OCI-LY7 (cell line): ENCODE data around the gene MTURN. TPM values are rescaled to one million over a fixed set of nuclear protein-coding genes. Genes with fewer than 3 reads are reported as not detected.

ENCODE experiments used
- BruUV-seq: library from RNA; stranded (reverse); fragments of 400-500 nt; replicated peaks from 2 replicates; lab custom pipeline; 2021; lab: Mats Ljungman, UMichigan
- CTCF ChIA-PET: fragments of 300-600 bp; sonication (Branson Sonifier 250); formaldehyde crosslinking; loops from one replicate; lab custom pipeline; 2022; ENCODE audit warnings: antibody characterized with exemption; ENCODE audit not compliant: unreplicated experiment; lab: Charles Lee
- POLR2A ChIA-PET: fragments of 300-600 bp; sonication (Branson Sonifier 250); formaldehyde crosslinking; loops from one replicate; lab custom pipeline; 2022; ENCODE audit warnings: antibody characterized with exemption; lab: Charles Lee
- DNase-seq: peaks from one replicate; pipeline ENCODE4 v3.0.0-alpha.2; 2015; ENCODE audit warnings: low spot score
- H2AFZ ChIP-seq: fragments of 200-600 bp; sonication (generic), shearing (Covaris generic); 2 replicates; pipeline ENCODE4 v1.6.1; 2014; ENCODE audit warnings: mild to moderate bottlenecking, antibody characterized with exemption, low read length, moderate library complexity
- H3K27ac ChIP-seq: fragments of 200-600 bp; sonication (generic); 2 replicates; pipeline ENCODE4 v1.5.1; 2014; ENCODE audit warnings: mixed run types, low read depth, mild to moderate bottlenecking, moderate library complexity, low read length, inconsistent platforms; ENCODE audit not compliant: poor library complexity, severe bottlenecking
- H3K36me3 ChIP-seq: fragments of 200-600 bp; sonication (generic); 2 replicates; pipeline ENCODE4 v1.6.1; 2014; ENCODE audit warnings: mild to moderate bottlenecking, antibody characterized with exemption, low read length, moderate library complexity, mixed read lengths; ENCODE audit not compliant: insufficient read depth
- H3K4me1 ChIP-seq: fragments of 200-600 bp; sonication (generic); 2 replicates; pipeline ENCODE4 v1.5.1; 2014; ENCODE audit warnings: mild to moderate bottlenecking, low read length; ENCODE audit not compliant: insufficient read depth, poor library complexity, severe bottlenecking
- H3K4me2 ChIP-seq: fragments of 200-600 bp; sonication (generic); 2 replicates; pipeline ENCODE4 v1.6.1; 2014; ENCODE audit warnings: mild to moderate bottlenecking, low read length
- H3K4me3 ChIP-seq: fragments of 200-600 bp; sonication (generic); 2 replicates; pipeline ENCODE4 v1.5.1; 2014; ENCODE audit warnings: mild to moderate bottlenecking, low read depth, low read length; ENCODE audit not compliant: poor library complexity, severe bottlenecking
- H3K79me2 ChIP-seq: fragments of 200-600 bp; sonication (generic); 2 replicates; pipeline ENCODE4 v1.6.1; 2016; ENCODE audit warnings: low read depth, mild to moderate bottlenecking, low read length, moderate library complexity, mixed read lengths; ENCODE audit not compliant: insufficient read depth
- H3K9me2 ChIP-seq: fragments of 200-600 bp; sonication (generic); 2 replicates; pipeline ENCODE4 v1.6.1; 2016; ENCODE audit warnings: mild to moderate bottlenecking, low read length, mixed read lengths; ENCODE audit not compliant: insufficient read depth
- H3K9me3 ChIP-seq: fragments of 200-600 bp; sonication (generic); 2 replicates; pipeline ENCODE4 v1.6.1; 2014; ENCODE audit warnings: mild to moderate bottlenecking, mixed run types, low read length, mixed read lengths
- H4K20me1 ChIP-seq: fragments of 200-600 bp; sonication (generic); 2 replicates; pipeline ENCODE4 v1.6.1; 2014; ENCODE audit warnings: mild to moderate bottlenecking, antibody characterized with exemption, low read length, moderate library complexity, mixed read lengths; ENCODE audit not compliant: insufficient read depth
- CTCF ChIP-seq: fragments of 200-600 bp; sonication (generic); conservative IDR thresholded peaks from 2 replicates; pipeline ENCODE4 v1.5.1; 2014; ENCODE audit warnings: mild to moderate bottlenecking, antibody characterized with exemption, low read length, moderate library complexity, mixed read lengths
- EZH2phosphoT487 ChIP-seq: fragments of 200-600 bp; sonication (generic); IDR thresholded peaks from 2 replicates; pipeline ENCODE4 v1.6.1; 2018; ENCODE audit warnings: low read depth, borderline replicate concordance, mild to moderate bottlenecking, mixed run types, antibody characterized with exemption, low read length, moderate library complexity, mixed read lengths
- intact Hi-C: fragments of 100-400 bp; cut with micrococcal nuclease; formaldehyde crosslinking; loops from one replicate; pipeline ENCODE4 v1.10.0; 2022; ENCODE audit not compliant: unreplicated experiment
- total RNA-seq, 2 experiments: library from RNA; depleted of rRNA in 1 of 2; stranded (reverse); fragments of >200 nt in 1 of 2; shearing (Covaris generic) in 1 of 2; gene quantifications; 2 replicates each; pipeline ENCODE4 v1.2.3, GENCODE V29; 2014 to 2022

MTURN gene
- total RNA-seq, 2 experiments from 2014 or later, result 2.9 to 4.1 TPM

- intact Hi-C loops, result loop anchor here (5.0 kb wide), 1 partner anchor 89 kb away; the partner anchor contains the start of genes FKBP14 and PLEKHA8
- H3K79me2 ChIP-seq, result no peaks in the 10 kb centered on the region
- BruUV-seq, result no TSS peak
- H3K27ac ChIP-seq, result peak overlapping the region; percentile 86
- TF ChIP-seq CTCF (no peak), EZH2phosphoT487 (no peak)
- peaks cover 45% of the 10 kb centered on the region for H3K4me1 ChIP-seq
- ChIA-PET POLR2A (interaction anchor here (1.4 kb wide), 1 partner anchor 10 kb away, joined by 4 read pairs; no protein-coding TSS in a partner anchor), CTCF (no interaction called here)
- no peak overlapping the region for H3K4me3 ChIP-seq
- no peaks in the 10 kb centered on the region for H4K20me1 ChIP-seq
- H3K9me3 ChIP-seq, result peaks cover 32% of the 10 kb centered on the region; the same call in 1 of the 2 replicates
- H3K9me2 ChIP-seq, result no peaks in the 10 kb centered on the region
- peaks cover 10% of the 10 kb centered on the region; the same call in 1 of the 2 replicates for H3K36me3 ChIP-seq
- no peak overlapping the region for H2AFZ ChIP-seq
- peak overlapping the region; percentile 67; the same call in 1 of the 2 replicates for H3K4me2 ChIP-seq
- no peak for DNase-seq
Observed at GRCh38 chr7:30115709-30116297, 19.0 kb upstream of the MTURN start.

GRCh38 chr7:30116771-30117170 lies 18.0 kb upstream of the MTURN start:
- Histone ChIP-seq H3K79me2 (no peaks in the 10 kb centered on the region), H3K27ac (no peak overlapping the region), H4K20me1 (no peaks in the 10 kb centered on the region), H2AFZ (no peak overlapping the region), H3K9me3 (peaks cover 31% of the 10 kb centered on the region; the same call in 1 of the 2 replicates), H3K36me3 (peaks cover 10% of the 10 kb centered on the region; the same call in 1 of the 2 replicates), H3K4me2 (no peak overlapping the region), H3K9me2 (no peaks in the 10 kb centered on the region), H3K4me1 (peaks cover 45% of the 10 kb centered on the region), H3K4me3 (no peak overlapping the region)
- CTCF ChIA-PET, result no interaction called here
- no TSS peak for BruUV-seq
- intact Hi-C loops, result loop anchor here (5.0 kb wide), 1 partner anchor 89 kb away; the partner anchor contains the start of genes FKBP14 and PLEKHA8
- no peak for DNase-seq
- POLR2A ChIA-PET, result interaction anchor here (1.4 kb wide), 1 partner anchor 9 kb away, joined by 4 read pairs; no protein-coding TSS in a partner anchor
- TF ChIP-seq CTCF (no peak), EZH2phosphoT487 (no peak)

- Histone ChIP-seq H3K36me3 (peaks cover 8% of the 10 kb centered on the region; the same call in 1 of the 2 replicates), H3K9me3 (peaks cover 21% of the 10 kb centered on the region; the same call in 1 of the 2 replicates), H3K4me3 (no peak overlapping the region), H3K79me2 (no peaks in the 10 kb centered on the region), H2AFZ (no peak overlapping the region), H3K4me2 (no peak overlapping the region), H3K4me1 (peaks cover 52% of the 10 kb centered on the region), H3K9me2 (no peaks in the 10 kb centered on the region), H4K20me1 (no peaks in the 10 kb centered on the region), H3K27ac (no peak overlapping the region)
- no peak for DNase-seq
- BruUV-seq, result no TSS peak
- CTCF ChIA-PET, result no interaction called here
- TF ChIP-seq EZH2phosphoT487 (no peak), CTCF (no peak)
- POLR2A ChIA-PET, result interaction anchor here (0.5 to 0.7 kb wide), 2 partner anchors 710 to 1647 kb away, joined by 3 read pairs; no protein-coding TSS in a partner anchor
- intact Hi-C loops, result loop anchor here (5.0 kb wide), 1 partner anchor 91 kb away; the partner anchor contains the start of genes FKBP14 and PLEKHA8
Observed at GRCh38 chr7:30117896-30118295, 16.9 kb upstream of the MTURN start.
